ENCODE data around the gene RALGPS2. TPM values are rescaled to one million over a fixed set of nuclear protein-coding genes. Genes with fewer than 3 reads are reported as not detected.

The RALGPS2 gene
- polyA plus RNA-seq, 3 donors: 2.0 to 4.2 (median 2.3) TPM

DNA sequence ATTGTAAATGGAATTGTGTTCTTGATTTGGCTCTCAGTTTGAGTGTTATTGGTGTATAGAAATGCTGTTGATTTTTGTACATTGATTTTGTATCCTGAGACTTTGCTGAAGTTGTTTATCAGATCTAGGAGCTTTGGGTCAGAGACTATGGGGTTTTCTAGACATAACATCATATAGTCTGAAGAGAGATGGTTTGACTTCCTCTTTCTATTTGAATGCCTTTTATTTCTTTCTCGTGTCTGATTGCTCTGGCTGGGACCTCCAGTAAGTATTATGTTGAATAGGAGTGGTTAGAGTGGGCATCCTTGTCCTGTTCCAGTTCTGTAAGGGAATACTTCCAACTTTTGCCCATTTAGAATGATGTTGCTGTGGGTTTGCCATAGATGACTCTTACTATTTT, 185.0 kb downstream of the RALGPS2 start:
- Histone ChIP-seq H3K9ac (ENCODE audit: insufficient read depth, low read length, poor library complexity, severe bottlenecking) (no peak overlapping the region), H3K4me2 (replicated peaks; ENCODE audit: extremely low read depth, low read length, poor library complexity, severe bottlenecking) (no peak overlapping the region), H3K27me3 (ENCODE audit: control insufficient read depth in 2 of 2, insufficient read depth in 2 of 2, low read length in 2 of 2) (no peaks in the 10 kb centered on the region), H4K20me1 (ENCODE audit: insufficient read depth, low read length) (no peaks in the 10 kb centered on the region), H3K9me3 (replicated peaks in 1 of 2; ENCODE audit: control insufficient read depth in 1 of 2, insufficient read depth in 1 of 2, low read length in 2 of 2) (no peaks in the 10 kb centered on the region), H2AFZ (ENCODE audit: insufficient read depth, low read depth, low read length, poor library complexity, severe bottlenecking) (no peak overlapping the region), H3K4me3 (replicated peaks in 1 of 3; ENCODE audit: low read depth in 2 of 3, low read length in 3 of 3) (no peak overlapping the region), H3K36me3 (replicated peaks in 1 of 2; ENCODE audit: control insufficient read depth in 1 of 2, insufficient read depth in 2 of 2, low read length in 2 of 2) (peaks cover 0 to 6% of the 10 kb centered on the region in 2 donors), H3K4me1 (ENCODE audit: control insufficient read depth in 1 of 2, insufficient read depth in 2 of 2, low read length in 2 of 2) (no peaks in the 10 kb centered on the region), H3K79me2 (ENCODE audit: insufficient read depth, low read length) (no peaks in the 10 kb centered on the region), H3K27ac (ENCODE audit: low read depth in 1 of 2, low read length in 2 of 2) (no peak overlapping the region)
- TF ChIP-seq, protein P1, sequence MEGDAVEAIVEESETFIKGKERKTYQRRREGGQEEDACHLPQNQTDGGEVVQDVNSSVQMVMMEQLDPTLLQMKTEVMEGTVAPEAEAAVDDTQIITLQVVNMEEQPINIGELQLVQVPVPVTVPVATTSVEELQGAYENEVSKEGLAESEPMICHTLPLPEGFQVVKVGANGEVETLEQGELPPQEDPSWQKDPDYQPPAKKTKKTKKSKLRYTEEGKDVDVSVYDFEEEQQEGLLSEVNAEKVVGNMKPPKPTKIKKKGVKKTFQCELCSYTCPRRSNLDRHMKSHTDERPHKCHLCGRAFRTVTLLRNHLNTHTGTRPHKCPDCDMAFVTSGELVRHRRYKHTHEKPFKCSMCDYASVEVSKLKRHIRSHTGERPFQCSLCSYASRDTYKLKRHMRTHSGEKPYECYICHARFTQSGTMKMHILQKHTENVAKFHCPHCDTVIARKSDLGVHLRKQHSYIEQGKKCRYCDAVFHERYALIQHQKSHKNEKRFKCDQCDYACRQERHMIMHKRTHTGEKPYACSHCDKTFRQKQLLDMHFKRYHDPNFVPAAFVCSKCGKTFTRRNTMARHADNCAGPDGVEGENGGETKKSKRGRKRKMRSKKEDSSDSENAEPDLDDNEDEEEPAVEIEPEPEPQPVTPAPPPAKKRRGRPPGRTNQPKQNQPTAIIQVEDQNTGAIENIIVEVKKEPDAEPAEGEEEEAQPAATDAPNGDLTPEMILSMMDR (IDR thresholded peaks at IDR 0.05): no peak
- peaks cover 0 to 17% (median 4%) of the 10 kb centered on the region in 7 donors for H3K9me3 Mint-ChIP-seq
- H3K4me1 Mint-ChIP-seq: no peaks in the 10 kb centered on the region
- intact Hi-C loops (cut with micrococcal nuclease): no loop called here
- DNase-seq: no peak
- H3K27me3 Mint-ChIP-seq (ENCODE audit: low read depth in 3 of 3): peaks cover 0 to 1% (median 0%) of the 10 kb centered on the region in 3 donors
- no CpG with 5 or more reads among the region's 1 CpG for WGBS (ENCODE audit: insufficient coverage)
- H3K36me3 Mint-ChIP-seq: peaks cover 17 to 40% of the 10 kb centered on the region in 2 donors
- H3K4me3 Mint-ChIP-seq: no peak overlapping the region
- no peak overlapping the region for H3K27ac Mint-ChIP-seq

DNA sequence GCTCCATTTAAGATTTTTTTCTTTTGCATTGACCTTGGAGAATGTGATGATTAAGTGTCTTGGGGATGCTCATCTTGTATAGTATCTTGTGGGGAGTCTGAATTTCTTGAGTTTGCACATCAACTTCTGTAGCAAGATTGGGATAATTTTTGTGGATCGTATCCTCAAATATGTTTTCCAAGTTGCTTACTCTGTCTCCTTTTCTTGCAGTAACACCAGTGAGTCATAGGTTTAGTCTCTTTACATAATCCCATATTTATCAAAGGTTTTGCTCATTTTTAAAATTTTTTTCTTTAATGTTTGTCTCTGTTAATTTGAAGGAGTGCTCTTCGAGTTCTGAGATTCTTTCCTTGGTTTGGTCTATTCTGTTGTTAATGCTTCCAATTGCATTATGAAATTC, 187.6 kb downstream of the RALGPS2 start:
- H3K4me3 ChIP-seq (replicated peaks in 1 of 3; ENCODE audit: low read depth in 2 of 3, low read length in 3 of 3): no peak overlapping the region
- Mint-ChIP-seq H3K27me3 (ENCODE audit: low read depth in 3 of 3) (peaks cover 0 to 1% (median 0%) of the 10 kb centered on the region in 3 donors), H3K9me3 (peaks cover 0 to 17% (median 4%) of the 10 kb centered on the region in 7 donors), H3K4me3 (no peak overlapping the region), H3K4me1 (no peaks in the 10 kb centered on the region), H3K36me3 (peaks cover 30 to 48% of the 10 kb centered on the region in 2 donors), H3K27ac (no peak overlapping the region)
- TF ChIP-seq, protein P1 (IDR thresholded peaks at IDR 0.05): no peak
- intact Hi-C loops (cut with micrococcal nuclease): no loop called here
- H3K4me1 ChIP-seq (ENCODE audit: control insufficient read depth in 1 of 2, insufficient read depth in 2 of 2, low read length in 2 of 2): no peaks in the 10 kb centered on the region
- no peaks in the 10 kb centered on the region for H3K79me2 ChIP-seq (ENCODE audit: insufficient read depth, low read length)
- H3K27ac ChIP-seq (ENCODE audit: low read depth in 1 of 2, low read length in 2 of 2): no peak overlapping the region
- H3K9ac ChIP-seq (ENCODE audit: insufficient read depth, low read length, poor library complexity, severe bottlenecking): no peak overlapping the region
- WGBS (ENCODE audit: insufficient coverage): 100% methylated on average over 1 of the region's 2 CpGs
- no peaks in the 10 kb centered on the region for H3K27me3 ChIP-seq (ENCODE audit: control insufficient read depth in 2 of 2, insufficient read depth in 2 of 2, low read length in 2 of 2)
- no peak overlapping the region for H3K4me2 ChIP-seq (replicated peaks; ENCODE audit: extremely low read depth, low read length, poor library complexity, severe bottlenecking)
- no peak for DNase-seq
- no peaks in the 10 kb centered on the region for H3K9me3 ChIP-seq (replicated peaks in 1 of 2; ENCODE audit: control insufficient read depth in 1 of 2, insufficient read depth in 1 of 2, low read length in 2 of 2)
- H2AFZ ChIP-seq (ENCODE audit: insufficient read depth, low read depth, low read length, poor library complexity, severe bottlenecking): no peak overlapping the region
- peaks cover 0 to 7% of the 10 kb centered on the region in 2 donors for H3K36me3 ChIP-seq (replicated peaks in 1 of 2; ENCODE audit: control insufficient read depth in 1 of 2, insufficient read depth in 2 of 2, low read length in 2 of 2)
- H4K20me1 ChIP-seq (ENCODE audit: insufficient read depth, low read length): no peaks in the 10 kb centered on the region
